Heart left ventricle (tissue), 13 donors: ENCODE results near the gene JAK2.
"Not testable (repeated sequence)": the region's sequence is repeated elsewhere in the genome, so short reads cannot be mapped to it uniquely, and the experiment has no call there.

Experiments
- CTCF ChIP-seq, 12 donors: fragments of 200-600 bp; sonication (generic) in 4 of 12; IDR thresholded peaks; one replicate each; pipeline versions ENCODE4 v1.5.0 to v1.8.0; 2018 to 2022; ENCODE audit warnings: antibody characterized with exemption in 12 of 12, mild to moderate bottlenecking in 5 of 12
- POLR2A ChIP-seq, 2 donors: fragments of 450-650 bp; IDR thresholded peaks; one replicate each; pipeline ENCODE4 v1.6.1; 2017; ENCODE audit warnings: antibody characterized with exemption in 2 of 2, mild to moderate bottlenecking in 2 of 2, moderate library complexity in 2 of 2
- donor health status: ischemic (EF 13 %, LVEDD 7.1; RV severe dilation, severe dysfunction).
- donor health status: DM: no; HTN: yes; CAD: no.
- donor health status: DM: no; HTN: no; CAD: no.
- donor health status: ischemic (EF 25% LVEDD 6.9; RV normal size, moderate dysfunction).
- donor health status: ischemic (EF 25% LVEDD 5.7; RV mildly dilated, moderate dysfunction).
- donor health status: ischemic (EF 35%, LVEDD 5.7; RV mildly dilated, moderate dysfunction).
- donor health status: nonischemic (EF 11% LVEDD 7.7; RV severe dilation, severe dysfunction).
- donor health status: DM: yes; HTN: yes; CAD: no.
- donor health status: PGD.
- donor health status: ischemic (EF 29% LVEDD 5.4; RV normal size, mild dysfunction).
- donor health status: nonischemic (EF 23%, LVEDD 6.1; RV moderate dilation, normal function).

- TF ChIP-seq CTCF, POLR2A (IDR thresholded peaks at IDR 0.05): not testable (repeated sequence)
Measured at GRCh38 chr9:4944431-4945211, 40.5 kb upstream of the JAK2 start.
